ENCODE data around the gene CHKA.

CHKA gene

GRCh38 chr11:68042219-68043028 lies 78.8 kb downstream of the CHKA start:
- no peak for TF ChIP-seq JUND (IDR thresholded peaks at IDR 0.05; ENCODE audit: low read depth)
- DNase-seq (ENCODE audit: low read depth in 1 of 2, low spot score in 1 of 2), result no peak
- in situ Hi-C loops (cut with HindIII; ENCODE audit: low pct_unique_long_range_greater_than_20kb, low sequenced_read_pairs), result no loop called here

GRCh38 chr11:68041617-68042218 lies 79.5 kb downstream of the CHKA start:
- no peak for TF ChIP-seq JUND (IDR thresholded peaks at IDR 0.05; ENCODE audit: low read depth)
- no peak for DNase-seq (ENCODE audit: low read depth in 1 of 2, low spot score in 1 of 2)
- in situ Hi-C loops (cut with HindIII; ENCODE audit: low pct_unique_long_range_greater_than_20kb, low sequenced_read_pairs), result no loop called here

- in situ Hi-C loops (cut with HindIII; ENCODE audit: low pct_unique_long_range_greater_than_20kb, low sequenced_read_pairs), result no loop called here
- TF ChIP-seq JUND (IDR thresholded peaks at IDR 0.05; ENCODE audit: low read depth), result no peak
- DNase-seq (ENCODE audit: low read depth in 1 of 2, low spot score in 1 of 2), result no peak
Measured at GRCh38 chr11:68040957-68041591, 80.1 kb downstream of the CHKA start.

- in situ Hi-C loops (cut with HindIII; ENCODE audit: low pct_unique_long_range_greater_than_20kb, low sequenced_read_pairs), result no loop called here
- TF ChIP-seq JUND (IDR thresholded peaks at IDR 0.05; ENCODE audit: low read depth), result no peak
Measured at GRCh38 chr11:68040101-68040956, 80.9 kb downstream of the CHKA start.

GRCh38 chr11:68039526-68040086 lies 81.6 kb downstream of the CHKA start:
- no peak for DNase-seq (ENCODE audit: low read depth in 1 of 2, low spot score in 1 of 2)
- TF ChIP-seq JUND (IDR thresholded peaks at IDR 0.05; ENCODE audit: low read depth), result no peak
- in situ Hi-C loops (cut with HindIII; ENCODE audit: low pct_unique_long_range_greater_than_20kb, low sequenced_read_pairs), result no loop called here

More at GRCh38 chr11:68040101-68040956, 80.9 kb downstream of the CHKA start:
- DNase-seq (ENCODE audit: low read depth in 1 of 2, low spot score in 1 of 2), result peak in 1 of 2 experiments; percentile 53

- peak; percentile 95 to 99 for DNase-seq (ENCODE audit: low read depth in 1 of 2, low spot score in 1 of 2)
- in situ Hi-C loops (cut with HindIII; ENCODE audit: low pct_unique_long_range_greater_than_20kb, low sequenced_read_pairs), result no loop called here
- no peak for TF ChIP-seq JUND (IDR thresholded peaks at IDR 0.05; ENCODE audit: low read depth)
Measured at GRCh38 chr11:68038718-68039525, 82.3 kb downstream of the CHKA start, which contains the start of gene TCIRG1. TCIRG1 (plus strand) TSS chr11:68039025; CDS start chr11:68041272, 2,247 bp downstream.

- in situ Hi-C loops (cut with HindIII; ENCODE audit: low pct_unique_long_range_greater_than_20kb, low sequenced_read_pairs), result no loop called here
- no peak for TF ChIP-seq JUND (IDR thresholded peaks at IDR 0.05; ENCODE audit: low read depth)
- DNase-seq (ENCODE audit: low read depth in 1 of 2, low spot score in 1 of 2), result peak in 1 of 2 experiments; percentile 57
Measured at GRCh38 chr11:68038226-68038717, 82.9 kb downstream of the CHKA start.

GRCh38 chr11:68037411-68038225 lies 83.6 kb downstream of the CHKA start:
- DNase-seq (ENCODE audit: low read depth in 1 of 2, low spot score in 1 of 2), result no peak
- TF ChIP-seq JUND (IDR thresholded peaks at IDR 0.05; ENCODE audit: low read depth), result no peak
- in situ Hi-C loops (cut with HindIII; ENCODE audit: low pct_unique_long_range_greater_than_20kb, low sequenced_read_pairs), result no loop called here

GRCh38 chr11:68036717-68037239 lies 84.4 kb downstream of the CHKA start:
- no peak for TF ChIP-seq JUND (IDR thresholded peaks at IDR 0.05; ENCODE audit: low read depth)
- no peak for DNase-seq (ENCODE audit: low read depth in 1 of 2, low spot score in 1 of 2)
- in situ Hi-C loops (cut with HindIII; ENCODE audit: low pct_unique_long_range_greater_than_20kb, low sequenced_read_pairs), result no loop called here

- TF ChIP-seq JUND (IDR thresholded peaks at IDR 0.05; ENCODE audit: low read depth), result no peak
Measured at GRCh38 chr11:68036141-68036716, 85.0 kb downstream of the CHKA start.

More at GRCh38 chr11:68036141-68036716, 85.0 kb downstream of the CHKA start:
- no peak for DNase-seq (ENCODE audit: low read depth in 1 of 2, low spot score in 1 of 2)
- in situ Hi-C loops (cut with HindIII; ENCODE audit: low pct_unique_long_range_greater_than_20kb, low sequenced_read_pairs), result no loop called here
